Breast epithelium (tissue), 3 donors: Measurements from ENCODE around the gene ELOVL2.

Source experiments
- POLR2A ChIP-seq: fragments of 450-650 bp; IDR thresholded peaks from one replicate; pipeline ENCODE4 v1.6.1; 2016; ENCODE audit warnings: antibody characterized with exemption, mild to moderate bottlenecking, moderate library complexity
- POLR2AphosphoS5 ChIP-seq, 3 donors: sonication (generic); formaldehyde crosslinking; IDR thresholded peaks; one replicate each; pipeline ENCODE4 v1.6.1; 2017; ENCODE audit warnings: antibody characterized with exemption in 3 of 3
- TF ChIP-seq, protein P1 (sequence below), 3 donors: fragments of 450-650 bp; IDR thresholded peaks; one replicate each; pipeline ENCODE4 v1.5.1; 2016 to 2017; ENCODE audit warnings: antibody characterized with exemption in 3 of 3, mild to moderate bottlenecking in 3 of 3, moderate library complexity in 3 of 3

DNA sequence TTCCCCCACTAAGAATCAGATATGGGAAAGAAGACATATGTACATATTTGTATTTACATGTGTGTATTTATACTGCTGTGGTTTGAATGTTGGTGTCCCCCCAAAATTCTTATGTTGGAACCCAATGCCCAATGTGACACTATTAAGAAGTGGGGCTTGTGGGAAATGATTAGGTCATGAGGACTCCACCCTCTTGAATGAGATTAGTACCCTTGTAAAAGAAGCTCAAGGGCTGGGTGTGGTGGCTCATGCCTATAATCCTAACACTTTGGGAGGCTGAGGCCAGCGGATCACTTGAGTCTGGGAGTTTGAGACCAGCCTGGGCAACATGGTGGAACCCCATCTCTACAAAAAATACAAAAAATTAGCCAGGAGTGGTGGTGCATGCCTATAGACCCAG, 45.6 kb upstream of the ELOVL2 start:
- TF ChIP-seq POLR2A (no peak), POLR2AphosphoS5 (IDR thresholded peaks at IDR 0.05) (no peak)
- TF ChIP-seq, protein P1, sequence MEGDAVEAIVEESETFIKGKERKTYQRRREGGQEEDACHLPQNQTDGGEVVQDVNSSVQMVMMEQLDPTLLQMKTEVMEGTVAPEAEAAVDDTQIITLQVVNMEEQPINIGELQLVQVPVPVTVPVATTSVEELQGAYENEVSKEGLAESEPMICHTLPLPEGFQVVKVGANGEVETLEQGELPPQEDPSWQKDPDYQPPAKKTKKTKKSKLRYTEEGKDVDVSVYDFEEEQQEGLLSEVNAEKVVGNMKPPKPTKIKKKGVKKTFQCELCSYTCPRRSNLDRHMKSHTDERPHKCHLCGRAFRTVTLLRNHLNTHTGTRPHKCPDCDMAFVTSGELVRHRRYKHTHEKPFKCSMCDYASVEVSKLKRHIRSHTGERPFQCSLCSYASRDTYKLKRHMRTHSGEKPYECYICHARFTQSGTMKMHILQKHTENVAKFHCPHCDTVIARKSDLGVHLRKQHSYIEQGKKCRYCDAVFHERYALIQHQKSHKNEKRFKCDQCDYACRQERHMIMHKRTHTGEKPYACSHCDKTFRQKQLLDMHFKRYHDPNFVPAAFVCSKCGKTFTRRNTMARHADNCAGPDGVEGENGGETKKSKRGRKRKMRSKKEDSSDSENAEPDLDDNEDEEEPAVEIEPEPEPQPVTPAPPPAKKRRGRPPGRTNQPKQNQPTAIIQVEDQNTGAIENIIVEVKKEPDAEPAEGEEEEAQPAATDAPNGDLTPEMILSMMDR (IDR thresholded peaks at IDR 0.05): no peak
